PC-3 (cell line): ENCODE results near the gene CIAO3. TPM values are rescaled to one million over a fixed set of nuclear protein-coding genes. Genes with fewer than 3 reads are reported as not detected.

ENCODE experiments used
- ATAC-seq: fragments of 200-7000 bp; cut with Tn5 transposase; 2 replicates; pipeline ENCODE4 v1.9.1; 2020; ENCODE audit warnings: mild to moderate bottlenecking, moderate library complexity
- BruUV-seq: library from RNA; stranded (reverse); fragments of 400-500 nt; replicated peaks from 2 replicates; lab custom pipeline; 2021; lab: Mats Ljungman, UMichigan
- CTCF ChIA-PET: fragments of 300-600 bp; sonication (Branson Sonifier 250); formaldehyde crosslinking; loops from one replicate; lab custom pipeline; 2022; ENCODE audit warnings: antibody characterized with exemption; lab: Charles Lee
- POLR2A ChIA-PET: fragments of 300-600 bp; sonication (Branson Sonifier 250); formaldehyde crosslinking; loops from one replicate; lab custom pipeline; 2022; ENCODE audit warnings: antibody characterized with exemption; ENCODE audit not compliant: unreplicated experiment; lab: Charles Lee
- DNase-seq: peaks from one replicate; pipeline ENCODE4 v3.0.0-alpha.2; 2015
- H2AFZ ChIP-seq: fragments of 300-600 bp; sonication (generic); 2 replicates; pipeline ENCODE4 v1.6.0; 2016; ENCODE audit warnings: antibody characterized with exemption, low read length
- H3F3A ChIP-seq: fragments of 300-600 bp; sonication (generic); one replicate; pipeline ENCODE4 v1.6.0; 2017; ENCODE audit warnings: antibody characterized with exemption, low read length, control low read depth, mild to moderate bottlenecking; ENCODE audit not compliant: unreplicated experiment
- H3K27ac ChIP-seq: fragments of 300-600 bp; sonication (generic); 2 replicates; pipeline ENCODE4 v1.5.1; 2016; ENCODE audit warnings: mild to moderate bottlenecking, low read length
- H3K27me3 ChIP-seq: fragments of 300-600 bp; sonication (generic); 2 replicates; pipeline ENCODE4 v1.6.1; 2016; ENCODE audit warnings: low read length, mixed read lengths
- H3K36me3 ChIP-seq: fragments of 300-600 bp; sonication (generic); 2 replicates; pipeline ENCODE4 v1.6.1; 2016; ENCODE audit warnings: low read depth, mixed run types, low read length, mixed read lengths
- H3K4me1 ChIP-seq: fragments of 300-600 bp; sonication (generic); 2 replicates; pipeline ENCODE4 v1.5.1; 2016; ENCODE audit warnings: low read length; ENCODE audit not compliant: insufficient read depth
- H3K4me2 ChIP-seq: fragments of 300-600 bp; sonication (generic); 2 replicates; pipeline ENCODE4 v1.6.0; 2016; ENCODE audit warnings: low read length
- H3K4me3 ChIP-seq: fragments of 300-600 bp; sonication (generic); 2 replicates; pipeline ENCODE4 v1.5.1; 2016; ENCODE audit warnings: mild to moderate bottlenecking, low read length, mixed read lengths
- H3K79me2 ChIP-seq: fragments of 300-600 bp; sonication (generic); 2 replicates; pipeline ENCODE4 v1.6.1; 2017; ENCODE audit warnings: low read length, mixed read lengths
- H3K9ac ChIP-seq: fragments of 300-600 bp; sonication (generic); 2 replicates; pipeline ENCODE4 v1.6.0; 2016; ENCODE audit warnings: mild to moderate bottlenecking, low read length
- H3K9me2 ChIP-seq: fragments of 300-600 bp; sonication (generic); replicated peaks from 2 replicates; pipeline ENCODE4 v1.6.1; 2016; ENCODE audit warnings: mixed run types, low read length, mixed read lengths
- H3K9me3 ChIP-seq: fragments of 300-600 bp; sonication (generic); 2 replicates; pipeline ENCODE4 v1.6.1; 2016; ENCODE audit warnings: low read length, mixed read lengths
- H4K20me1 ChIP-seq: fragments of 300-600 bp; sonication (generic); 2 replicates; pipeline ENCODE4 v1.6.1; 2016; ENCODE audit warnings: low read length, mixed read lengths
- CTCF ChIP-seq: fragments of 300-600 bp; sonication (generic); conservative IDR thresholded peaks from 2 replicates; pipeline ENCODE4 v1.5.1; 2017; ENCODE audit warnings: antibody characterized with exemption, low read depth, mild to moderate bottlenecking, low read length
- EZH2 ChIP-seq: fragments of 300-600 bp; sonication (generic); IDR thresholded peaks from one replicate; pipeline ENCODE4 v1.6.1; 2017; ENCODE audit warnings: antibody characterized with exemption, mild to moderate bottlenecking, low read length; ENCODE audit not compliant: unreplicated experiment
- EZH2phosphoT487 ChIP-seq: fragments of 300-600 bp; sonication (generic); IDR thresholded peaks from 2 replicates; pipeline ENCODE4 v1.6.1; 2018; ENCODE audit warnings: mild to moderate bottlenecking, antibody characterized with exemption, low read length, borderline replicate concordance
- intact Hi-C: fragments of 100-400 bp; cut with micrococcal nuclease; formaldehyde crosslinking; loops from 2 replicates; pipeline ENCODE4 v1.9.0; 2023
- total RNA-seq: library from RNA; depleted of rRNA; stranded (reverse); fragments of >200 nt; gene quantifications from 2 replicates; pipeline ENCODE4 v1.2.3, GENCODE V29; 2014

Gene CIAO3
- total RNA-seq, 1 experiment from 2014 or later = 46.1 TPM

DNA sequence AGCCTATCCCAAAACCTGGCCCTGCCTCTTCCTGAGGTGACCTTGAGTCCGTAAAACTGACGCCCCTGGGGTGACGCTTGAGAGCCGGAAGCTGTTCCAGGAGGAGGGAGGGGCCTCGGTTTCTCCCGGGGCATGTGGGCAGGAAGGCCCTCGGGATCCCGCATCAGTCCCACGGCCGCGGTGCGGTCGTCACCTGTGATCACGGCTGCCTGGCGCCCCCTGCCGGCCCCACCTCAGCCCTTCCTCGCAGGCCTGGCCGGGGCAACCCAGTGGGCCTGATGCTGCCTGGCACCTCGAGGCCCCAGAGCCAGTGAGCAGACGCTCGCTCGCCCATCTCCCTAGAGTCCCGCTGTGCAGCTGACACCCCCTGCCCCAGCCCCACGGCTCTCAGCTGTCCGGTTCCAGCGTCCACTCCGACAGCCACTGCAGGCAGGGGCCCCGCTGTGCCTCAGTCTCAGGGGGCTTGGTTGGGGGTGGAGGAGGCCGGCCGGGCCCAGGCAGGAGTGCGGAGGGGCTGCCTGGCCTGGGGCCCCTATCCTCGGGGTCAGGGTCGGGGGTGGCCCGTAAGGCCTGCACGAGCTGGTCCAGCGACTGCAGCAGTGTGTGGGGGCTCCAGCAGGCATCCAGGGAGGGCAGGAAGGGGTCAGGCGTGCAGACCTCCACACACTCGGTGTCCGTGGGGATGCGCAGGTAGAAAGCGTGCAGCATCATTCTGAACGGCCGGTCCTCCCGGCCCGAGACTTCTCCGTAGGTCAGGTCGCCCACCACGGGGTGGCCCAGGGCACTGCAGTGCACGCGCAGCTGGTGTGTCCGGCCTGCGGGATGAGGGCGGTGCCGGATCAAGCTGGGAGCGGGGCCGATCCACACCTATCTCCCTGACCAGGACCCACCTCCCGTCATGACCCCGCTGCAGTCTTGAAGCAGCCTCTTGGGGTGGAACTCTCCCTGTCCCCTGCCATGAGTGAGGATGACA lies 45.1 kb upstream of the CIAO3 start:
- Histone ChIP-seq H3F3A (no peaks in the 10 kb centered on the region), H3K27ac (no peak overlapping the region), H4K20me1 (no peaks in the 10 kb centered on the region), H3K4me1 (peaks cover 19% of the 10 kb centered on the region), H3K4me3 (no peak overlapping the region), H3K9ac (no peak overlapping the region), H2AFZ (no peak overlapping the region), H3K27me3 (no peaks in the 10 kb centered on the region), H3K4me2 (no peak overlapping the region), H3K9me2 (no peaks in the 10 kb centered on the region), H3K36me3 (no peaks in the 10 kb centered on the region; the same call in 1 of the 2 replicates), H3K79me2 (peaks cover 44% of the 10 kb centered on the region), H3K9me3 (no peaks in the 10 kb centered on the region)
- no peak for TF ChIP-seq EZH2
- TF ChIP-seq EZH2phosphoT487 = no peak
- peak; percentile 69 for TF ChIP-seq CTCF
- DNase-seq (peak; percentile 48), ATAC-seq (no peak)
- ChIA-PET POLR2A (interaction anchor here (0.5 kb wide), 1 partner anchor 110 kb away, joined by 11 read pairs; the partner anchor contains the start of gene RHBDL1), CTCF (no interaction called here)
- intact Hi-C loops = loop anchor here (10.0 kb wide), 1 partner anchor 71 kb away; the partner anchor contains the start of gene METRN
- no TSS peak for BruUV-seq

- intact Hi-C loops = loop anchor here (5.0 to 10.0 kb wide), 2 partner anchors 42 to 70 kb away; partner anchors contain the start of genes CIAO3 and METRN
- CTCF ChIA-PET = no interaction called here
- H2AFZ ChIP-seq = no peak overlapping the region
These were observed 43.6 kb upstream of the CIAO3 start for GRCh38 chr16:784431-784830.

More at GRCh38 chr16:784431-784830, 43.6 kb upstream of the CIAO3 start:
- ATAC-seq = no peak
- Histone ChIP-seq H3K36me3 (no peaks in the 10 kb centered on the region), H3K27ac (no peak overlapping the region), H3K4me1 (peaks cover 16% of the 10 kb centered on the region), H3K27me3 (no peaks in the 10 kb centered on the region), H3K9me2 (no peaks in the 10 kb centered on the region), H3F3A (no peaks in the 10 kb centered on the region), H3K4me3 (no peak overlapping the region), H4K20me1 (no peaks in the 10 kb centered on the region), H3K9ac (no peak overlapping the region), H3K4me2 (no peak overlapping the region), H3K9me3 (no peaks in the 10 kb centered on the region), H3K79me2 (peaks cover 30% of the 10 kb centered on the region)
- BruUV-seq = no TSS peak
- DNase-seq = no peak
- no peak for TF ChIP-seq CTCF
- TF ChIP-seq EZH2phosphoT487 = no peak
- no peak for TF ChIP-seq EZH2
- POLR2A ChIA-PET = no interaction called here
